ENCODE measurements around the gene HAUS5.
A peak's percentile ranks its signal among the peaks of the same experiment; 100 is the strongest.

Gene HAUS5

DNA sequence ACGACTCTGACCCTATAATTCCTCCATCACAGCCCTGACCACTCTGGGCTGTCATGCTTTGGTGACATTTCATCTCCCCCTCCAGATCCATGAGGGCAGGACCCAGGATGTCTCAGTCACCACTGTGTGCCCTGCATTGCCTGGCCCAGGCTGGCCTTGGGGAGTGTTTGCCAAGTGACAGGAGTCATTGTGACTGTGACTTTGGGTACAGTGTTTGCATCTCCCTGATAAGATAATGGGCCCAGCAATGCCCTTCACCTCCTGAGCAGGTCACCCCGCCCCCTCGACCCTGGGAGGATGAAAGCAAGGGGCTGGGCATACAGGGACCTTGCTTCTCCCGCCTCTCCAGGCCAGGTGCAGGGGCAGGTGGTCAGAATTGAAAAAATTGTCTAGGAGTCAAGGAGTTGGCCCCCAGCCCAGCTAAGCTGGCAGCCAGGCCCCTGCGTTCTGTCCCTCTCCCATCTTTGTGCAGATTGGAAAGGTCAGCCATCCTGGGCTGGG lies 43.2 kb upstream of the HAUS5 start:
- no peak overlapping the region for H3K4me3 ChIP-seq (ENCODE audit: low read depth, low read length)
- DNase-seq = no peak
- TF ChIP-seq, protein P1, sequence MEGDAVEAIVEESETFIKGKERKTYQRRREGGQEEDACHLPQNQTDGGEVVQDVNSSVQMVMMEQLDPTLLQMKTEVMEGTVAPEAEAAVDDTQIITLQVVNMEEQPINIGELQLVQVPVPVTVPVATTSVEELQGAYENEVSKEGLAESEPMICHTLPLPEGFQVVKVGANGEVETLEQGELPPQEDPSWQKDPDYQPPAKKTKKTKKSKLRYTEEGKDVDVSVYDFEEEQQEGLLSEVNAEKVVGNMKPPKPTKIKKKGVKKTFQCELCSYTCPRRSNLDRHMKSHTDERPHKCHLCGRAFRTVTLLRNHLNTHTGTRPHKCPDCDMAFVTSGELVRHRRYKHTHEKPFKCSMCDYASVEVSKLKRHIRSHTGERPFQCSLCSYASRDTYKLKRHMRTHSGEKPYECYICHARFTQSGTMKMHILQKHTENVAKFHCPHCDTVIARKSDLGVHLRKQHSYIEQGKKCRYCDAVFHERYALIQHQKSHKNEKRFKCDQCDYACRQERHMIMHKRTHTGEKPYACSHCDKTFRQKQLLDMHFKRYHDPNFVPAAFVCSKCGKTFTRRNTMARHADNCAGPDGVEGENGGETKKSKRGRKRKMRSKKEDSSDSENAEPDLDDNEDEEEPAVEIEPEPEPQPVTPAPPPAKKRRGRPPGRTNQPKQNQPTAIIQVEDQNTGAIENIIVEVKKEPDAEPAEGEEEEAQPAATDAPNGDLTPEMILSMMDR (IDR thresholded peaks at IDR 0.05; ENCODE audit: low read depth, low read length) = no peak

DNA sequence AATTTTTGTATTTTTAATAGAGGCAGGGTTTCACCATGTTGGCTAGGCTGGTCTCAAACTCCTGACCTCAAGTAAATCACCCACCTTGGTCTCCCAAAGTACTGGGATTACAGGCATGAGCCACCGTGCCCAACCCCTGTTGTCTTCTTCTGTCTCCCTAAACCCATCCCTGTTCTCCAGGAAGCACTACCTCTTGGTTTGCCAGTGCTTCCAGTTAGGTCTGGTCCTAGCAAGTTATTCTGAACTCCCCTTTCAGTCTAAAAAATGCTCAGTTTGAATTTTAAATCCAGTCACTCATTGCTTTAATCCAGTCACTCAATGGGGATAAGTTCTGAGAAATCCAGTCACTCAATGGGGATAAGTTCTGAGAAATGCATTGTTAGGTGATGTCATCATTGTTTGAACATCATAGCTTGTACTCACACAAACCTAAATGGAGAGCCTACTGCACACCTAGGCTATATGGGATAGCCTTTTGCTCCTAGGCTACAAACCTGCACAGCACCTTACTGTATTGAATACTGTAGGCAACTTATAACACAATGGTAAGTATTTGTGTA lies 41.0 kb upstream of the HAUS5 start:
- no peaks in the 10 kb centered on the region for H3K36me3 ChIP-seq
- no peak overlapping the region for H3K4me3 ChIP-seq (ENCODE audit: low read depth, low read length)

More for the DNA sequence above, 43.2 kb upstream of the HAUS5 start:
- Histone ChIP-seq H3K27me3 (ENCODE audit: insufficient read depth, low read depth, severe bottlenecking) (no peaks in the 10 kb centered on the region), H3K9me3 (ENCODE audit: severe bottlenecking) (no peaks in the 10 kb centered on the region), H3K36me3 (no peaks in the 10 kb centered on the region), H3K27ac (no peak overlapping the region)

DNA sequence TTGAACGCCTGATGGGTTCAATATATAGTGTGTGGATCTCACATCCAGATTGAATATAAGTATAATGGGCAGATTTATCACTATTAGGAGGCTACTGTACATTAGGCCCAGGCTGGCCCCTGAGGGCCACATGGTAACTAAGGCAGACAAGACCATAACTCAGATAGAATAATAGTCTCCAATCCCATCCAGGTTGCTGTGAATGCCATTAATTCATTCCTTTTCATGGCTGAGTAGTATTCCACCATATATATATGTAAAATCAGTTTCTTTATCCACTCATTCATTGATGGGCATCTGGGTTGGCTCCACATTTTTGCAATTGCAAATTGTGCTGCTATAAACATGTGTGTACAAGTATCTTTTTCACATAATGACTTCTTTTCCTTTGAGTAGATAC lies 34.6 kb upstream of the HAUS5 start:
- no peak overlapping the region for H3K4me3 ChIP-seq (ENCODE audit: low read depth, low read length)
- peaks cover 13% of the 10 kb centered on the region for H3K9me3 ChIP-seq (ENCODE audit: severe bottlenecking)
- no peaks in the 10 kb centered on the region for H3K36me3 ChIP-seq
- no peak for DNase-seq
- no peak overlapping the region for H3K27ac ChIP-seq
- no peaks in the 10 kb centered on the region for H3K27me3 ChIP-seq (ENCODE audit: insufficient read depth, low read depth, severe bottlenecking)
- TF ChIP-seq, protein P1 (IDR thresholded peaks at IDR 0.05; ENCODE audit: low read depth, low read length) = no peak

More for the DNA sequence above, 41.0 kb upstream of the HAUS5 start:
- no peak for DNase-seq
- peaks cover 9% of the 10 kb centered on the region for H3K9me3 ChIP-seq (ENCODE audit: severe bottlenecking)
- TF ChIP-seq, protein P1 (IDR thresholded peaks at IDR 0.05; ENCODE audit: low read depth, low read length) = no peak
- H3K27ac ChIP-seq = no peak overlapping the region
- no peaks in the 10 kb centered on the region for H3K27me3 ChIP-seq (ENCODE audit: insufficient read depth, low read depth, severe bottlenecking)

DNA sequence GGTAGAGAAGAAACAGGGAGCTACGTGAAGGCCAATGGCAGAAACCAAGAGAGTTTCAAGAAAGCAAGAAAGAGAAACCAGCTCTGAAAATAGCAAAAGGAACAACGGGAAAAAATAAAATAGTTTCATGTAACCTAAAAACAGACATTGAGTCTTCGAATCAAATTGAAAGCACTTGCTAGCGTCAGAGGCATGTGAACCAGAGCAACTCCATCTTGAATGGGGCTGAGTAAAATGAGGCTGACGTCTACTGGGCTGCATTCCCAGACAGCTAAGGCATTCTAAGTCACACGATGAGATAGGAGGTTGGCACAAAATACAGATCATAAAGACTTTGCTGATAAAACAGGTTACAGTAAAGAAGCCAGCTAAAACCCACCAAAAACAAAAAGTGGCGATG lies 33.8 kb upstream of the HAUS5 start:
- H3K27me3 ChIP-seq (ENCODE audit: insufficient read depth, low read depth, severe bottlenecking) = no peaks in the 10 kb centered on the region
- TF ChIP-seq, protein P1 (IDR thresholded peaks at IDR 0.05; ENCODE audit: low read depth, low read length) = no peak

DNA sequence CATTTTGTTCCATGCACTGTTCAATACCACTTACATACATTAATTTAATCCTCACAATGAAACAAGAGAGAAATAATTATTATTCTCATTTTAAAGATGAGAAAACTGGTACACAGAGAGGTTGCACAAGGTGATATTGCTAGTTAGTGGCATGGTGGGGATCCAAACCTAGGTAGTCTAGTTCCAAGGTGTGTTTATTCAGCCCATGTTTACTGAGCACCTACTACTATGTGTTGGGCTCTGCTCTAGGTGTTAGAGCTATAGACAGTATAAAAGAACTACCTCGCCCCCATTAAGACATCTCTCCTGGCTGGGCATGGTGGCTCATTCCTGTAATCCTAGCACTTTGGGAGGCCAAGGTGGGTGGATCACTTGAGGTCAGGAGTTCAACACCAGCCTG lies 29.8 kb upstream of the HAUS5 start:
- H3K9me3 ChIP-seq (ENCODE audit: severe bottlenecking) = peaks cover 4% of the 10 kb centered on the region
- DNase-seq = no peak
- no peak overlapping the region for H3K4me3 ChIP-seq (ENCODE audit: low read depth, low read length)
- TF ChIP-seq, protein P1 (IDR thresholded peaks at IDR 0.05; ENCODE audit: low read depth, low read length) = no peak
- no peak overlapping the region for H3K27ac ChIP-seq
- H3K27me3 ChIP-seq (ENCODE audit: insufficient read depth, low read depth, severe bottlenecking) = no peaks in the 10 kb centered on the region
- no peaks in the 10 kb centered on the region for H3K36me3 ChIP-seq

More for the DNA sequence above, 33.8 kb upstream of the HAUS5 start:
- Histone ChIP-seq H3K4me3 (ENCODE audit: low read depth, low read length) (no peak overlapping the region), H3K27ac (no peak overlapping the region), H3K36me3 (no peaks in the 10 kb centered on the region), H3K9me3 (ENCODE audit: severe bottlenecking) (peaks cover 13% of the 10 kb centered on the region)
- no peak for DNase-seq

DNA sequence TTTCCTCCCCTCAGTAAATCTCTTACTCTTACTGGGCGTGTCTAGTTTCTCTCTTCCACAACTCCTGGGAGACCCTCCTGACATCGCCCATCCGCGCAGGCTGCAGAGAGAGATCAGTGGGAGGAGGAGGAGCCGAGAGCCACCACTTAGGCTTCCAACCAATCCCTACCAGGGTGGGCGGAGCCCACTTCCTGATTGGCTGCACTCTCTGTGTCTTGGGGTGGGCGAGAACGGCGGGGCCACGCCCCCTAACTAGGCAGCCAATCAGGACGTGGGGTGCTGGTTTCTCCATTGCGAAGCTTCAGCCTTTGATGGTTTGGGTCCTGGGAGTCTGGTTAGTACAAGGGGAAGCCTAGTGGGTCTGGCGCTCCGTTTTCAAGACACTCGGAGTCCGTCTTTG lies 26.7 kb upstream of the HAUS5 start, which contains the start of gene PMIS2:
Gene PMIS2 (plus strand): TSS at position 326 of the 400 bp plus-strand sequence. CDS start 87 bp downstream, outside the sequence.
- Histone ChIP-seq H3K27me3 (ENCODE audit: insufficient read depth, low read depth, severe bottlenecking) (no peaks in the 10 kb centered on the region), H3K27ac (no peak within 1 kb of the TSS), H3K4me3 (ENCODE audit: low read depth, low read length) (no peak within 1 kb of the TSS), H3K36me3 (no peaks in the 10 kb centered on the region), H3K9me3 (ENCODE audit: severe bottlenecking) (no peaks in the 10 kb centered on the region)
- TF ChIP-seq, protein P1 (IDR thresholded peaks at IDR 0.05; ENCODE audit: low read depth, low read length) = no peak
- peak; percentile 21 for DNase-seq
